ENCODE data around the gene MEGF6.

DNA sequence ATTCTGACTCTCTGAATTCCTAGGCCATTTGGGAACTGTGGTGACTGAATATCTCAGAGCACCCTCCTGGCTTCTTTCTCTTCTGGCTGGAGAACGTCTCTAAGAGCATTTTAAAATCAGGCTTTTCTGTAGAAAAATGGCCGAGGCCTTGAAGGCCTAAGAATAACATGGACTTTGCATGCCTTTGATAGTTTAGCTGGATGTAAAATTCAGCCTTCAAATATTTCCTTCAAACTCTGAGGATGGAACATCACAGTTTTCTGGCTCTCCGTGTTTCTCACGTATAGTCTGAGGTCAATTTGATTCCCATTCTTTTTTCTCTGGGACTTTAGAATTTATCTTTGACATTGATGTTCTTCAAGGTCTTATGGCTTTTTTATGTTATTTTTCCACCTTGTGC is 122.9 kb downstream of the MEGF6 start:
- TF ChIP-seq, protein P1, sequence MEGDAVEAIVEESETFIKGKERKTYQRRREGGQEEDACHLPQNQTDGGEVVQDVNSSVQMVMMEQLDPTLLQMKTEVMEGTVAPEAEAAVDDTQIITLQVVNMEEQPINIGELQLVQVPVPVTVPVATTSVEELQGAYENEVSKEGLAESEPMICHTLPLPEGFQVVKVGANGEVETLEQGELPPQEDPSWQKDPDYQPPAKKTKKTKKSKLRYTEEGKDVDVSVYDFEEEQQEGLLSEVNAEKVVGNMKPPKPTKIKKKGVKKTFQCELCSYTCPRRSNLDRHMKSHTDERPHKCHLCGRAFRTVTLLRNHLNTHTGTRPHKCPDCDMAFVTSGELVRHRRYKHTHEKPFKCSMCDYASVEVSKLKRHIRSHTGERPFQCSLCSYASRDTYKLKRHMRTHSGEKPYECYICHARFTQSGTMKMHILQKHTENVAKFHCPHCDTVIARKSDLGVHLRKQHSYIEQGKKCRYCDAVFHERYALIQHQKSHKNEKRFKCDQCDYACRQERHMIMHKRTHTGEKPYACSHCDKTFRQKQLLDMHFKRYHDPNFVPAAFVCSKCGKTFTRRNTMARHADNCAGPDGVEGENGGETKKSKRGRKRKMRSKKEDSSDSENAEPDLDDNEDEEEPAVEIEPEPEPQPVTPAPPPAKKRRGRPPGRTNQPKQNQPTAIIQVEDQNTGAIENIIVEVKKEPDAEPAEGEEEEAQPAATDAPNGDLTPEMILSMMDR (IDR thresholded peaks at IDR 0.05; ENCODE audit: low read depth, low read length, poor library complexity, severe bottlenecking), result no peak
- TF ChIP-seq EZH2phosphoT487 (IDR thresholded peaks at IDR 0.05; ENCODE audit: borderline replicate concordance, low read length), result no peak
